Measurements from ENCODE around the gene HSF5. TPM values are rescaled to one million over a fixed set of nuclear protein-coding genes. Genes with fewer than 3 reads are reported as not detected.

HSF5 gene
- total RNA-seq, 1 donor from 2014 or later: not detected

DNA sequence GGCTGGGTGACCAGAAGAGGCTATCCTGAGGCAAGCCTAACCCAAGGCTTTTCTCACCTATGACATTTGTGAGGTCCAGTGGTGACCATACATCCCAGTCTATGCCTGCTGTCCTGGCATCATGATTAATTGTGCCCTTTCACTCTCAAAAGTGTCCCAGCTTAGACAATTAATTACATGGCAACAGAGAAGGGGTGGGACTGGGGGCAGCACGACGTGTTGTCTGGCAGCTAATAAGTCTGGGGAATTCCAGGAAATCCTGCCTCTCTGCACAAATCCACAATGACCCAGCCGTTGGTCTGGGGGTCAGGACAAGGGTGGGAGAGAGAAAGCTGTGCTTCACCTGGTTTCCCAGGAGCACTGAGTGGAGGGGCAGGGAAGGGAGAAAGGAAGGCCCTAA lies 40.2 kb upstream of the HSF5 start:
- no peak overlapping the region for H3K27ac ChIP-seq
- Mint-ChIP-seq H3K4me1 (peaks cover 21% of the 10 kb centered on the region), H3K27ac (no peak overlapping the region), H3K4me3 (no peak overlapping the region), H3K36me3 (no peaks in the 10 kb centered on the region), H3K9me3 (no peaks in the 10 kb centered on the region), H3K27me3 (ENCODE audit: insufficient read depth, low read depth) (peaks cover 20% of the 10 kb centered on the region)
- no peak overlapping the region for H3K4me3 ChIP-seq
- H3K27me3 ChIP-seq: peaks cover 11% of the 10 kb centered on the region
- no peaks in the 10 kb centered on the region for H3K36me3 ChIP-seq
- peaks cover 23% of the 10 kb centered on the region for H3F3A ChIP-seq (ENCODE audit: low read depth)
- no peak overlapping the region for H2AFZ ChIP-seq (replicated peaks)
- peaks cover 32% of the 10 kb centered on the region for H3K4me1 ChIP-seq
- no peak overlapping the region for H3K9ac ChIP-seq
- DNase-seq (ENCODE audit: low spot score): no peak
- no peak overlapping the region for H3K4me2 ChIP-seq
- H4K20me1 ChIP-seq (ENCODE audit: low read depth): no peaks in the 10 kb centered on the region
- no peaks in the 10 kb centered on the region for H3K79me2 ChIP-seq (ENCODE audit: low read depth)
- H3K9me3 ChIP-seq (ENCODE audit: low read depth): no peaks in the 10 kb centered on the region
- TF ChIP-seq EZH2 (IDR thresholded peaks at IDR 0.05) (no peak), EZH2phosphoT487 (IDR thresholded peaks at IDR 0.05) (no peak)
- TF ChIP-seq, protein P1, sequence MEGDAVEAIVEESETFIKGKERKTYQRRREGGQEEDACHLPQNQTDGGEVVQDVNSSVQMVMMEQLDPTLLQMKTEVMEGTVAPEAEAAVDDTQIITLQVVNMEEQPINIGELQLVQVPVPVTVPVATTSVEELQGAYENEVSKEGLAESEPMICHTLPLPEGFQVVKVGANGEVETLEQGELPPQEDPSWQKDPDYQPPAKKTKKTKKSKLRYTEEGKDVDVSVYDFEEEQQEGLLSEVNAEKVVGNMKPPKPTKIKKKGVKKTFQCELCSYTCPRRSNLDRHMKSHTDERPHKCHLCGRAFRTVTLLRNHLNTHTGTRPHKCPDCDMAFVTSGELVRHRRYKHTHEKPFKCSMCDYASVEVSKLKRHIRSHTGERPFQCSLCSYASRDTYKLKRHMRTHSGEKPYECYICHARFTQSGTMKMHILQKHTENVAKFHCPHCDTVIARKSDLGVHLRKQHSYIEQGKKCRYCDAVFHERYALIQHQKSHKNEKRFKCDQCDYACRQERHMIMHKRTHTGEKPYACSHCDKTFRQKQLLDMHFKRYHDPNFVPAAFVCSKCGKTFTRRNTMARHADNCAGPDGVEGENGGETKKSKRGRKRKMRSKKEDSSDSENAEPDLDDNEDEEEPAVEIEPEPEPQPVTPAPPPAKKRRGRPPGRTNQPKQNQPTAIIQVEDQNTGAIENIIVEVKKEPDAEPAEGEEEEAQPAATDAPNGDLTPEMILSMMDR (IDR thresholded peaks at IDR 0.05): no peak

DNA sequence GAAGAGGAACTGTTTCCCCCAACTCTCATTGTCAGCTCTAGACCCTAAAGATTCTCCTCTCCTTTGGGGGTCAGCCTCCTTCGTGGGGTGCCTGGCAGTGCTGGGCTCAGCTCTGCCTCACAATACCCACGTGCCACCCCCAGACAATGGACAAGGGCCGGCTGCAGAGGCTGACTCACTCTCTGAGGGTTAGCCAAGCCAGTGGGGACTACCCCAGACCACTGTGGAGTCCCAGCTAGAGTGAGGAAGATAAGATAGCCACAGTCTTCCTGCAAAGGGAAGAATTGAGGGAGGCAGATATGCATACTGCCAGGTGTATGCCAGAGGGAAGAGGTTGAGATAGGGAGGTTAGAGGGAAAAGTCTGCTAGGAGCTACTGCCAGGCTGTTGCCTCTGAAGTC lies 39.7 kb upstream of the HSF5 start:
- peak overlapping the region; percentile 91 for H3K27ac Mint-ChIP-seq
- H3K4me2 ChIP-seq: no peak overlapping the region
- H3F3A ChIP-seq (ENCODE audit: low read depth): peaks cover 22% of the 10 kb centered on the region
- H3K9ac ChIP-seq: no peak overlapping the region
- H3K79me2 ChIP-seq (ENCODE audit: low read depth): no peaks in the 10 kb centered on the region
- no peak overlapping the region for H3K27ac ChIP-seq
- peaks cover 16% of the 10 kb centered on the region for H3K4me1 Mint-ChIP-seq
- no peaks in the 10 kb centered on the region for H3K36me3 ChIP-seq
- no peak for DNase-seq (ENCODE audit: low spot score)
- no peaks in the 10 kb centered on the region for H3K9me3 Mint-ChIP-seq
- H4K20me1 ChIP-seq (ENCODE audit: low read depth): no peaks in the 10 kb centered on the region
- peaks cover 21% of the 10 kb centered on the region for H3K27me3 Mint-ChIP-seq (ENCODE audit: insufficient read depth, low read depth)
- TF ChIP-seq EZH2 (IDR thresholded peaks at IDR 0.05): no peak
- TF ChIP-seq EZH2phosphoT487 (IDR thresholded peaks at IDR 0.05): no peak
- TF ChIP-seq, protein P1 (IDR thresholded peaks at IDR 0.05): no peak
- no peak overlapping the region for H3K4me3 Mint-ChIP-seq
- H3K4me1 ChIP-seq: peaks cover 28% of the 10 kb centered on the region
- no peak overlapping the region for H2AFZ ChIP-seq (replicated peaks)
- H3K4me3 ChIP-seq: no peak overlapping the region
- H3K27me3 ChIP-seq: peaks cover 10% of the 10 kb centered on the region
- no peaks in the 10 kb centered on the region for H3K36me3 Mint-ChIP-seq
- H3K9me3 ChIP-seq (ENCODE audit: low read depth): no peaks in the 10 kb centered on the region

- no peaks in the 10 kb centered on the region for H3K79me2 ChIP-seq (ENCODE audit: low read depth)
- Mint-ChIP-seq H3K27ac (no peak overlapping the region), H3K4me3 (no peak overlapping the region), H3K27me3 (ENCODE audit: insufficient read depth, low read depth) (peaks cover 18% of the 10 kb centered on the region), H3K36me3 (no peaks in the 10 kb centered on the region), H3K9me3 (no peaks in the 10 kb centered on the region), H3K4me1 (peaks cover 10% of the 10 kb centered on the region)
- no peaks in the 10 kb centered on the region for H3K9me3 ChIP-seq (ENCODE audit: low read depth)
- no peaks in the 10 kb centered on the region for H4K20me1 ChIP-seq (ENCODE audit: low read depth)
- H3K4me3 ChIP-seq: no peak overlapping the region
- peaks cover 16% of the 10 kb centered on the region for H3F3A ChIP-seq (ENCODE audit: low read depth)
- no peak for DNase-seq (ENCODE audit: low spot score)
- H3K9ac ChIP-seq: no peak overlapping the region
- H2AFZ ChIP-seq (replicated peaks): no peak overlapping the region
- TF ChIP-seq, protein P1 (IDR thresholded peaks at IDR 0.05): no peak
- H3K27me3 ChIP-seq: peaks cover 3% of the 10 kb centered on the region
- H3K36me3 ChIP-seq: no peaks in the 10 kb centered on the region
- no peak overlapping the region for H3K27ac ChIP-seq
- no peak overlapping the region for H3K4me2 ChIP-seq
- H3K4me1 ChIP-seq: peaks cover 21% of the 10 kb centered on the region
Measured at GRCh38 chr17:58527306-58527705, 39.1 kb upstream of the HSF5 start.

Measured in neural progenitor cell (in vitro differentiated cells).